DMS 273 treated with DMSO at 0.1 percent for 48 hours (cell line): ENCODE measurements around the gene S100A8.
"Not testable (repeated sequence)": the region's sequence is repeated elsewhere in the genome, so short reads cannot be mapped to it uniquely, and the experiment has no call there.

Experiments used
- DNase-seq: peaks from one replicate; lab custom pipeline; 2025; lab: John Stamatoyannopoulos, UW

Gene S100A8

DNA sequence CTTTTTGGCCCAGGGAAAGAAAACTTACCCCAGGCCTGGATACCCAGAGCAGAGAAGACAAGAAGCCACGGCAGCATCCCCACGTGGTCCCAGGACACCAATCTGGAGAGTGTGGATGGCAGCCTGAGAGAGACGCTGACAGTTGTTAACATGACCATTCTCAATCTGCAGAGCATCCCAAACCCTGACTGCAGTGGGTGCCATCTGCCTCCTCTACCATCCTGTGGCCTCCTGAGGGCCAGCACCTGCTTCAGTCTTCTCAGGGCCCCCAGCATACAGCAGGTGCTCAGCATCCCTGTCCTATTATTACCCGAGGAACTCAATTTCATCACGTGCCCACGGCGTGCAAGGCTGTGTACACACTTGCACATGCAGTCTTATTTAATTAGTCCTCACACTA is 43.0 kb downstream of the S100A8 start:
- DNase-seq = no peak

DNA sequence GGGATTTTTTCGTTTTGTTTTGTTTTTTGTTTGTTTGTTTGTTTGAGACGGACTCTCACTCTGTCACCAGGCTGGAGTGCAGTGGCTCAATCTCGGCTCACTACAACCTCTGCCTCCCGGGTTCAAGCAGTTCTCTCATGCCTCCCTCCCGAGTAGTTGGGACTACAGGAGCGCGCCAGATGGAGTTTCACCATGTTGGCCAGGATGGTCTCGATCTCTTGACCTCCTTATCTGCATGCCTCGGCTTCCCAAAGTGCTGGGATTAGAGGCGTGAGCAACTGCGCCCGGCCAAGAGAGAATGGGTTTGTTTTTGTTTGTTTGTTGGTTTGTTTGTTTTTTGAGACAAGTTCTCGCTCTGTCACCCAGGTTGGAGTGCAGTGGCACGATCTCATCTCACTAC is 43.8 kb downstream of the S100A8 start:
- not testable (repeated sequence) for DNase-seq

DNA sequence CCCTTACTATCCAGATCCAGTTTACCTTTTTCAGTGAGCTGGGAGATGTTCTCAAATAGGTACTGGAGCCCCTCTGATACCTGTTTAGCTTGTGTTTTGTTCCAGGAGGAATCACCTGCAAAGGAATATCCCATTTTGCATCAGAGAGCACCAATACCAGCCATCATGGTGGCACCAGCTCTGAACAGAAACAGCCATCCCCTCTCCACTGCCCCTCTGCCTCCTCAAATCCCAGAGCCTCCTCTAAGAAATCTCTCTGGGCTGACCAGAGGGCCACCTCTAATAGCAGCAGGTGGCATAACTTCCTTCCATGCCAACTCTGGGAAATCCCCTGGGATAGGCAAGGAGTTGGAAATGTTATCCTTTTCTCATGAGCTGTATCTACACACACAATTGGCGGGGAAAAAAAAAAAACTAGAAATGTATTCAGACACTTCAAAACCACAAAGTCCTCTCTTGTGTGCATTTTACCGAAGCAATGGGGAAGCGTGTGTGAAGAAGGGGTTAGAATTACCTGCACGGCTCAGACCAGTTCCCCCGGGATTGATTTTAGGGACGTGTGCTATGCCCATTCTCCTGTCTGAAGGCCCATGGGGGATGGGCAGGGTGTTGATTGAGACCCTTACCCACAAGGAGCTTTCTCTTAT is 44.7 kb downstream of the S100A8 start:
- no peak for DNase-seq

DNA sequence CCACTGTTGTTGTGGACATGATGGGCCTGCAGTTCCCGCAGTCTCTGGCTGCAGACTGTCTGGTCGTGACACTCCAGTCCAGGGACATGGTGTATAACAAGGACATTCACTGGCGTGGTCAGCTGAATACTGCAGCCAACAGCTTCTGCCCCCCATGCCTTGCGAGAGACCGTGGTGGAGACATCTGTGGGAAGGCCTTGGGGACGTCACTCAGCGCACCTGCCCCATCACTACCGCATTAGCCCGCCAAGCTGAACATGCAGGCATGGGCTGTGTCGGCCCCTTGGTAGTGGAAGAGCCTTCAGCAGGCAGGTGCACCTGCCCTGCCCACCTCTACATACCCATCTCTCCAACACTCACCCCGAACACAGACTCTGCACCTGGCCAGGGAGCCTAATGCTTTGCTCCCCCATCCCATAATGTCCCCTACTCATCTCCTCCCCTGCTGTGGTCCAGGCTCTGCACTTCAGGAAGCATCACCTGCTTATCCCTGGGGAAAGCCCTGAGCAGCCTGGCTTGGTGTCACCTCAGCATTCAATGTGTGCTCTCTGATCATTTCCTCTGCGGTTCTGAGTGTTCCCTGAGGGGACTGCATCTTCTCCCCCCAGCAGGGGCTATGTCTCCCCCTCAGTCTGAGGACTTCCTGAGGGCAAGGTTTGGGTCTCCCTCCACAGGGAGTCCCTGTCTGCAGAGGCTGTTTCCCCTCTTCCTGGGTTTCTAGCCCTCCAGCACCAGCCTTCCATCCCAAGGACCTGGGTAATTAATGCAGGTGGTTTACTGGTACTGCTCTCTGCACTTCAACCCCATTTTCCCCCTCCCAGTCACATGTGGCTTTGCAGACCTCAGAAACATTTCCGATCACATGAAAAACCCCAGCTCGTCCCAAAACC is 45.4 kb downstream of the S100A8 start:
- no peak for DNase-seq

DNA sequence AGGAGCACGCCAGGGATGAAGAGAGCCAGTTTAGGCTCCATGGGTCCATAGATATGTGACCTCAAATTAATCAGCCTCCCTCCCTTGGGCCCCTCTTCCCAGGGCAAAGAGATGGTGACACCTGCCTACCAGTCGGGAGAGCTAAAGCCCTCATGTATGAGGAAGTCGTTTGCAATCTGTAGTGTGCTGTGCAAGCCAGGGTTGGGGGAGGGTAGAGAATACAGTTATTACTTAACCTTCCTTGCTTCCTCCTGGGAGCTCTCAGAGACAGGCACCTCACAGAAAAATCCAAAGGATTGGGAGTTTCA is 46.2 kb downstream of the S100A8 start:
- no peak for DNase-seq

DNA sequence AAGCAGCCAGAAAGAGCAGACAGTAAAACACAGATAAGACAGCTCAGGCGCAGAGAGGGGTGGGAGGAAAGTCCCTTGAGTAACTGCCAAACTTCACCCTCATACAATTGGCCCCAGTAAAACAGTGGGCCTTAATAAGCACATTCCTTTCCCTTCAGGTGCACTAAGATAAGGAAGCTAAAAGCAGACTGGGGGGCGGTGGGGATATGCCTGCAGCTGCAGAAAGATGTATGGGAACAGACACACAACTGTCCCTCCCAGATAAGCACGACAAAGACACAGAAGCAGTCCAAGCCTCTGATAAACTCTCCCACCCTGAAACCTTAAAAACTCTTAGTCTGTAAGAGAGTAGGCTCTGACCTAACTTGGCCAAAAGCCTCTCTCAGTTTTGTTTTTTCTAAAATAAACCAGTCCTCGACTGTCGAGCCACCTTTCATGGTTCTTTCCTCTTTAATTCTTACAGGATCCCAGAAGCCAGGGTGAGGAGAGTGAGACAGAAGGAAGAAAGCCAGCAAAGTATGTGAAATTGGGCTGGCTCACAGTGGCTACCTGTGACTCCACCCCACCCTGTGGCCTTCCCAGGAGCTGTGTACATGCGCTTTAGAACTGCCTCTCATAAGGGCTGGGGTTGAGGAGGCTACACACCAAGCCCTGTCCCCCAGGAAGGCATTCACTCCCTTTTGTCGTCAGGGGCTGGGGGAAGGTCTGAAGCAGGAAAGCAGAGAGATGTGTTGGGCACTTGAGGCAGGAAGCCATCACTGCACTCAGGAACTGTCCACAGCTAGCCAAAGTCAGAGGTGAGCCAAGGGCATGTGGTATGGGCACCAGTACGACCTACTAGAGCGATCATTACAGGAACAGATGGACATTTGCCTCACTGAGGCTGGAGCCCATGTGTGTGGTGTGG is 46.8 kb downstream of the S100A8 start:
- no peak for DNase-seq

DNA sequence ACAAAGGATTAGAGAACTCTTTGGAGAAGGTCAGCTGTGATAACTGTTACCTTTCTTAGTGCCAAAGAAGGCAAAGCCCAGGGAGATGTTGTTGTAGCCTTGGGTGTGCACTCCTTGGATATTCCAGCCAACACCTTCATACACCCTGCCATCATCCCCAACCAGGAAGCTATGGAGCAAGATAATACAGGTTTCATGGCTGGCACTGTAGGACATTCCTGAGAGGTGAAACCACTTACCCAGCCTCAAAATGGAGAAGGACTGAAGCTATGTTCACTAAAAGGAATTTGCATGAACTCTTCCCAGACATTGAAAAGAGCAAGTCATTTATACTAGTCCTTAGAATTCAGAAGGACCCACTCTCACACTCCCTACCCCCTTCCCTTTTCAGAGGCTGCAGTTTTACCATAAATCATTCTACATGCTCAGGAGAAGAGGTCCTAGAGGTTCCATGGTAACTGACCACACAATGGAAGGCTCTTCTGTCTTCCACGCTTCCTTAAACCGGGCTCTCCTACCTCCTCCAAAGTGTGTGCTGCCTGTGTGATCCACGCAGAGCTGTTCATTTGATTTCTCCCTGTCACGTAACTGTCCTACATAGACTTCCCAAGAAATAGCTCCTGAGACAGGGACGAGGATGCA is 47.7 kb downstream of the S100A8 start:
- DNase-seq = no peak

DNA sequence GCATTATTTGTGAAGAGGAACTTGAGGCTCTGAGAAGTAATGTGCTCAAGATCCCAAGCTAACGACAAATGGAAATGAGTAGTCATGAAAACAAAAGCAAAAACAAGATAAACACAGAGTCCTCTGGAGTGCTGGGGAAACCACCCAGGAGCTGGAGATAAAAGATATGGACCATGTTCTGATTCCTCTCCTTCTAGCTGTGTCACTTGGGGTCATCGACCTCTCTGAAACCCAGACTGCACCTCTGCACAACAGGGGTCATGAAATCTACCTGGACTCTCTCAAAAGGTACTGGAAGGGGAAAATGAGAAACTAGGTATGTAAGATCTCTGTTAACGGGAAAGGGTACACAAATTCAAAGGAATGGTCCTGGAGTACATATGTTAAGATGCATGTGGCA is 48.7 kb downstream of the S100A8 start:
- no peak for DNase-seq

DNA sequence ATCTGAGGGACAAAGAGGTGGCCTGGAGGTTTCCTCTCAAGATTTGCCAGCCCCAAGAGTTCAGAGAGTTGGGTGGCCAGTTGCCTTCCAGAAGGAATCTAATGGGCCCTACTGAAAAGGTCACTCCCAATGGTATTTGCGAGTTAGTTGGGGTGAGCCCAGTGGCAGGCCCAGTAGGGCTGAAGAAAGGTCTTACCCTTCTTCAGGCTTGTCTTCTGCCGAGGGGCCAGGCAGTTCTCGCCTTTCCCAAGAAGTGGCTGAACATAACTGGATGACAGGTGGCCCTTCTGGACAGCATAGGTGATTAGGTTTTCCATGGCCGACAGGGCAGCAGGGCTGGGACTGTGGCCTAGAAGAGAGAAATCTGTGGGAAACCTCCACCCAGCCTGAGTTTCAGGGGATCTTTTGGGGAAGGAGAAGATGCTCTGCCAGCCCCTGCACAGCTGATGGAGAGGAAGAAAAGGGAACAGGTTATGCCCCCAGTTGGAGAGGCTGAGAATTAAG is 49.4 kb downstream of the S100A8 start:
- DNase-seq = no peak

DNA sequence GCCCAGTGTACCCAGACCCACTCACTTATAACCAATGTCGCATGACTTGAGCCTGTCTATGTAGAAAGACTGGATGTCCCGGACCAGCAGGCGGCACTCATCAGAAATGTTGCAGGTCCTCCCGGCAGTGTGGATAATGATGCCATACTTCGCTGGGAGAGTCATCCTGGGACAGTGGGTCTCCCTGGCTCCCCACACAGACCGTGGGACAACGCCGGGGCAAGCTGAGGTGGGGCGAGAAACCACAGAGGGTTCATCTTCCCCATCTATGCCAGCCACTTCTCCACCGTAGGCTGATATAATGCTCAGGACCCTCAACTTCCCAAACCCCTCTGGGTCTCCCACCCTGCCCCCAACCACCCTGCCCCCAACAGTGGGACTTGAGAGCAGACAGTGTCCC is 50.5 kb downstream of the S100A8 start:
- no peak for DNase-seq
